GM19372 (cell line): ENCODE measurements around the gene ASTN2.

Experiments
- ATAC-seq: cut with Tn5 transposase; IDR thresholded peaks from one replicate; pipeline ENCODE4 v1.9.1; 2021; ENCODE audit warnings: mild to moderate bottlenecking, low read depth, moderate library complexity; ENCODE audit not compliant: unreplicated experiment

Gene ASTN2

DNA sequence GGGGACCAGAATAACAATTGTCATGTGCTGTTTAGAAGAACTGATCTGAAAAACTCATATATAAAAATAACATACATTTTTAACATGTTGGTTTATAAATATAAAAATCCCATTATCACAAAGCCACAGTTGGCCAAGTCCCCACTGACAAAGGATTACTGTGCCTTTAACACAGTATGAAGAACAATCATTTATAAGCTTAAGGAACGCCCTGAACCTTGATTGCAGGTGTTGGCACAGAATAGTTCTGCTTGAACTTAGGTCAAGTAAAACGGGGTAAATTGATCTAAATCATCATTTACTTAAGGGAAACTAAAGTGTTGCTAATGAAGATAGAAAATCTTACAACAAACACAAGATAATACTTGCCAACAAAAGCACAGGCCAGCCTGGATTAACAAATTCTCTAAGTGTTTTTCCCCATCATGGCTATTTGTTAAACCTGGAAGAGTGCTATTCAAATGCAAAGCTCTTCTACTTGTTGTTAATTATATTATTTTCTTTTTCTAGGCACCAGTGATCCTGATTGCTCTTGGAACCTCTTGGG, 46.1 kb downstream of the ASTN2 start:
- no peak for ATAC-seq

DNA sequence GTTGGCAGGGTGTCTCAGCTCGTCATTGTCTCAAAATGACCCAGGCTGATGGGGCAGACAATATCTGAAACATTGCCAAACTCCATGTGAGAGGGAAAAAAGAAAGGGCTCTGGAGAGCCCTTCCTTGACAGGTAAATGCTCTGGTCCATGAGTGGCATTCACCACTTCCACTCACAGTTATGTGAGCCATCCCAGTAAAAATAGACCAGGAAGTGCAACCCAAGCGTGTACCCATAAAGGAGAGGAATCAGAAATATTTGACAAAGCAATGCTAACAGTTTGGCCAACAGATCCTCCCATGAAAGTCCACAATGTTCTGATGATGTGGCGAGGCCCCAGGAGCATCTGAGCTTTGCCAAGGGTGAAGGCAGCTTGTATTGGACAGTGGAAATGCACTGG, 49.4 kb downstream of the ASTN2 start:
- no peak for ATAC-seq

GRCh38 chr9:117363006-117363405, 51.9 kb downstream of the ASTN2 start:
- ATAC-seq: no peak

DNA sequence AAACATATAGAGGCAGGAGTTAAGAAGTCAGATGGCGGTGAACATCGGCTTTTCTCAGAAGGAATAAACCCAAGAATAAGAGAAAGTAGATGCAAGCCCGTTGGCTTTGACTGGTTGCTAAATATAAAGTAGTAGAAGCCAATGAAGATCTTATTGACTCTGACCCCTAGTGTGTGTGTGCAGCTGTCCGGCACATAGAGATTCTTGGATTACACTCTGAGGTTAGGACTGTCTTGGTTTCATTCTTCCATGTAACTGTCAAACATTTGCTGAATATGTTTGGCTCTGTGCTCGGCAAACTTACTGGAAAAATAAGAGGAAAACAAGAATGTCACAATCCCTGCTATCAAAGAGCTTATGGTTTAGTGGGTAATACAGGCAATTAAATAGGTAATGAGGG, 54.9 kb downstream of the ASTN2 start:
- no peak for ATAC-seq

GRCh38 chr9:117355542-117355941, 59.3 kb downstream of the ASTN2 start:
- ATAC-seq: no peak

DNA sequence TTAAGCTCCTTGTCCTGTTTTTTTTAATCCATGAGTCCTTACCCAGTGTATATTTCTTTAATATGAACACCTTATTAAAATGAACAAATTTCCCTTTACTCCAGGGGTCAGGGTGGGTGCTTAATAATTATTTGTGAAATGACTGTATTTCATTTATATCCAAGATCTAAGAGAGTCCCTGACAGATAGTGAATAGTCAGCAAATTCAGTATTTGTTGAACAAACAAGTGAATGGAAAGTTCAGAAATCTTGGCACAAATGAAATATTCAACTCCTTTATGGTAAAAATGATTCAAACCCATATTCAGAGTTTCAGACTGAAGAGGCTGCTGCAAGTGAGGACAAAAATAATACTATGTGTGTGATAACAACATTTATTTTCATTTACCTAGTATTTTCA, 59.9 kb downstream of the ASTN2 start:
- ATAC-seq: no peak

- ATAC-seq: no peak
Observed at GRCh38 chr9:117354244-117354847, 60.5 kb downstream of the ASTN2 start.

- ATAC-seq: no peak
Observed at GRCh38 chr9:117344892-117345660, 69.8 kb downstream of the ASTN2 start.

- no peak for ATAC-seq
Observed at GRCh38 chr9:117343427-117343826, 71.4 kb downstream of the ASTN2 start.

DNA sequence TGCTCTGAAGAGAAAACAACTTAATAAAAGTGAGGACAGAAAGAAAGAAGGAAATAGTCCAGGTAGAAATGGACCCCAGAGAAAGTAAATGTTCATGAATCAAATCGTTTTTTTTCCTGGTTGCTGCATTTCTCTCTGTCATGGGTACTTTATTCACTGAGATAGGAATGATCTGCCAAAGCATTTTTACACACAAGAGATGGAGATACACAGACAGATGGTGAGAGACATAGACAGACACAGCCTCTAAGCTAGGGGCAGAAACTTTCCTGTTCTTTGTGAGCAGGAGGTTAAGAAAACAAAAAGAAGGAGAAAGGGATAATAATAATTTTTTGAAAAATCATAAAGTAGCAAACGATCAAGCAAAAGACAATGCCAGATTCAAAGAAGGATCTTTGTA, 73.7 kb downstream of the ASTN2 start:
- ATAC-seq: no peak

- ATAC-seq: no peak
Observed at GRCh38 chr9:117340422-117340821, 74.4 kb downstream of the ASTN2 start.

GRCh38 chr9:117335837-117336433, 78.9 kb downstream of the ASTN2 start:
- ATAC-seq: no peak

DNA sequence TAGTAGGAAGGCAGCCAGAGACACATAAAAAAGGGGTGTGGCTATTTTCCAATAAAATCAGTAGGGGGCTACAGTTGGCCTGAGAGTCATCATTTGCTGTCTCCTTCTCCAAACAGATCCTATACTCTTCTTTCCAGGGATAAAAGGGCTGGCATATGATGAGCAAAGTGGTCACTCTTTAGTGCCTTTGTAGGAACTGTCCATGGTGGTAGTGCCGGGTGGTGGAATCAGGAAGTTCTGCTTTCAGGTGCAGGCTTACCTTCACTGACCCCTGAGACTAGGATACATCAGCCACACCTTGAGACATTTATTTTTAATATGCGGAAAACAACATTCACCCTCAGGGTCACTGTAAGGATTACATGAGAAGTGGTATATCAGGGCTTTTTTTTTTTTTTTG, 80.8 kb downstream of the ASTN2 start:
- ATAC-seq: no peak

GRCh38 chr9:117325831-117326230, 89.0 kb downstream of the ASTN2 start:
- ATAC-seq: no peak

- no peak for ATAC-seq
Observed at GRCh38 chr9:117325110-117325731, 89.6 kb downstream of the ASTN2 start.

GRCh38 chr9:117323390-117323789, 91.5 kb downstream of the ASTN2 start:
- no peak for ATAC-seq

- ATAC-seq: no peak
Observed at GRCh38 chr9:117317192-117317591, 97.7 kb downstream of the ASTN2 start.

GRCh38 chr9:117315236-117315635, 99.6 kb downstream of the ASTN2 start:
- ATAC-seq: no peak

GRCh38 chr9:117313989-117314388, 100.9 kb downstream of the ASTN2 start:
- no peak for ATAC-seq

GRCh38 chr9:117307701-117308100, 107.2 kb downstream of the ASTN2 start:
- ATAC-seq: no peak

DNA sequence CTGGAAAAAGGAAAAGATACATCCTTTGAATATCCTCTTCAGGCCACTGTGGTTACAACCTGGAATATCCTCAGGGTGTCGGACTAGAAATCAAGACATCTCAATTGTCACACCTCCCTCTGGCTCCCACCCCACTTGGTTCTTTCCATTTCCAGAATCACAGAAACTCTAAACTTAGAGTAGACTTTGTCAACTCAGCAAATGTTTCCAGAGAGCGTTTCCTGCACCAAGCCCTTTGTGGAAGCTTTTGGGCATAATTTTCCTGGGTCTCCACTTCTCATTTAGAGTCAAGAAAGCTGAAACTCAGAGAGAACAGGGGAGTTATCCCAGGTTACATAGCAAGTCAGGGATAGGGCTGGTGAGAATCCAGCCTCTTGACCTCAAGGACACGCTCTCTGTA, 108.8 kb downstream of the ASTN2 start:
- no peak for ATAC-seq
